HL-60 (cell line): ENCODE measurements around the gene IL32.

Experiments
- DNase-seq, 2 experiments: peaks; one replicate each; pipeline ENCODE4 v3.0.0-alpha.2; 2010 to 2020; ENCODE audit warnings: low read depth in 1 of 2, low spot score in 1 of 2
- H3K27ac ChIP-seq: fragments of 250-450 bp; sonication (Bioruptor Pico); replicated peaks from 2 replicates; pipeline ENCODE4 v1.5.1; 2020; ENCODE audit warnings: mild to moderate bottlenecking, moderate library complexity
- H3K27me3 ChIP-seq: fragments of 250-450 bp; sonication (Bioruptor Pico); 2 replicates; pipeline ENCODE4 v1.5.1; 2021; ENCODE audit warnings: mild to moderate bottlenecking, moderate library complexity; ENCODE audit not compliant: insufficient read depth, poor library complexity, severe bottlenecking
- H3K4me3 ChIP-seq: replicated peaks from 2 replicates; pipeline ENCODE4 v1.5.1; 2011; ENCODE audit warnings: mild to moderate bottlenecking, control low read depth, low read length; ENCODE audit not compliant: insufficient read depth
- GABPA ChIP-seq: IDR thresholded peaks from 2 replicates; pipeline ENCODE4 v1.6.1; 2012; ENCODE audit warnings: low read depth
- POLR2AphosphoS5 ChIP-seq: IDR thresholded peaks from 2 replicates; pipeline ENCODE4 v1.6.1; 2012; ENCODE audit warnings: low read depth
- SPI1 ChIP-seq: IDR thresholded peaks from 2 replicates; pipeline ENCODE4 v1.6.1; 2012; ENCODE audit warnings: low read depth, mild to moderate bottlenecking, borderline replicate concordance
- TF ChIP-seq, protein P1 (sequence below): IDR thresholded peaks from one replicate; pipeline ENCODE4 v1.5.1; 2011; ENCODE audit warnings: low read length, control low read depth, inconsistent platforms; ENCODE audit not compliant: insufficient read depth
- TF ChIP-seq, protein P2 (sequence below): IDR thresholded peaks from 2 replicates; pipeline ENCODE4 v1.6.1; 2012; ENCODE audit warnings: low read depth; ENCODE audit not compliant: insufficient replicate concordance

The IL32 gene

DNA sequence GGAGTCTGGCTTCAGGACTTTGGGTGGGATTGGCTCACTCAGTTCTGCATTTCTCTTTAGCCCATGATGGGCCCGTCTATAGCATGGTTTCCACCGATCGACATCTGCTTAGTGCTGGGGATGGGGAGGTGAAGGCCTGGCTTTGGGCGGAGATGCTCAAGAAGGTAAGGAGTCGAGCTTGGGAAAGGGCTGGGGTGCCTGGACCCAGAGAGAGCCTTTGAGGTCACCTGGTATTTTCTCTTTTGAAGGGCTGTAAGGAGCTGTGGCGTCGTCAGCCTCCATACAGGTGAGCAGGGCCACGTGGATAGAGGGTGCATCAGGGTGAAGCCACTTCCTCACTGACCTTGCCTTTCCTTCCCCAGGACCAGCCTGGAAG is 39.4 kb upstream of the IL32 start:
- Histone ChIP-seq H3K4me3 (no peak overlapping the region), H3K27ac (no peak overlapping the region), H3K27me3 (peaks cover 8% of the 10 kb centered on the region)
- DNase-seq, result no peak
- TF ChIP-seq, protein P1, sequence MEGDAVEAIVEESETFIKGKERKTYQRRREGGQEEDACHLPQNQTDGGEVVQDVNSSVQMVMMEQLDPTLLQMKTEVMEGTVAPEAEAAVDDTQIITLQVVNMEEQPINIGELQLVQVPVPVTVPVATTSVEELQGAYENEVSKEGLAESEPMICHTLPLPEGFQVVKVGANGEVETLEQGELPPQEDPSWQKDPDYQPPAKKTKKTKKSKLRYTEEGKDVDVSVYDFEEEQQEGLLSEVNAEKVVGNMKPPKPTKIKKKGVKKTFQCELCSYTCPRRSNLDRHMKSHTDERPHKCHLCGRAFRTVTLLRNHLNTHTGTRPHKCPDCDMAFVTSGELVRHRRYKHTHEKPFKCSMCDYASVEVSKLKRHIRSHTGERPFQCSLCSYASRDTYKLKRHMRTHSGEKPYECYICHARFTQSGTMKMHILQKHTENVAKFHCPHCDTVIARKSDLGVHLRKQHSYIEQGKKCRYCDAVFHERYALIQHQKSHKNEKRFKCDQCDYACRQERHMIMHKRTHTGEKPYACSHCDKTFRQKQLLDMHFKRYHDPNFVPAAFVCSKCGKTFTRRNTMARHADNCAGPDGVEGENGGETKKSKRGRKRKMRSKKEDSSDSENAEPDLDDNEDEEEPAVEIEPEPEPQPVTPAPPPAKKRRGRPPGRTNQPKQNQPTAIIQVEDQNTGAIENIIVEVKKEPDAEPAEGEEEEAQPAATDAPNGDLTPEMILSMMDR, result no peak
- TF ChIP-seq, protein P2, sequence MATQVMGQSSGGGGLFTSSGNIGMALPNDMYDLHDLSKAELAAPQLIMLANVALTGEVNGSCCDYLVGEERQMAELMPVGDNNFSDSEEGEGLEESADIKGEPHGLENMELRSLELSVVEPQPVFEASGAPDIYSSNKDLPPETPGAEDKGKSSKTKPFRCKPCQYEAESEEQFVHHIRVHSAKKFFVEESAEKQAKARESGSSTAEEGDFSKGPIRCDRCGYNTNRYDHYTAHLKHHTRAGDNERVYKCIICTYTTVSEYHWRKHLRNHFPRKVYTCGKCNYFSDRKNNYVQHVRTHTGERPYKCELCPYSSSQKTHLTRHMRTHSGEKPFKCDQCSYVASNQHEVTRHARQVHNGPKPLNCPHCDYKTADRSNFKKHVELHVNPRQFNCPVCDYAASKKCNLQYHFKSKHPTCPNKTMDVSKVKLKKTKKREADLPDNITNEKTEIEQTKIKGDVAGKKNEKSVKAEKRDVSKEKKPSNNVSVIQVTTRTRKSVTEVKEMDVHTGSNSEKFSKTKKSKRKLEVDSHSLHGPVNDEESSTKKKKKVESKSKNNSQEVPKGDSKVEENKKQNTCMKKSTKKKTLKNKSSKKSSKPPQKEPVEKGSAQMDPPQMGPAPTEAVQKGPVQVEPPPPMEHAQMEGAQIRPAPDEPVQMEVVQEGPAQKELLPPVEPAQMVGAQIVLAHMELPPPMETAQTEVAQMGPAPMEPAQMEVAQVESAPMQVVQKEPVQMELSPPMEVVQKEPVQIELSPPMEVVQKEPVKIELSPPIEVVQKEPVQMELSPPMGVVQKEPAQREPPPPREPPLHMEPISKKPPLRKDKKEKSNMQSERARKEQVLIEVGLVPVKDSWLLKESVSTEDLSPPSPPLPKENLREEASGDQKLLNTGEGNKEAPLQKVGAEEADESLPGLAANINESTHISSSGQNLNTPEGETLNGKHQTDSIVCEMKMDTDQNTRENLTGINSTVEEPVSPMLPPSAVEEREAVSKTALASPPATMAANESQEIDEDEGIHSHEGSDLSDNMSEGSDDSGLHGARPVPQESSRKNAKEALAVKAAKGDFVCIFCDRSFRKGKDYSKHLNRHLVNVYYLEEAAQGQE, result no peak
- TF ChIP-seq SPI1, result no peak
- no peak for TF ChIP-seq POLR2AphosphoS5
- TF ChIP-seq GABPA, result no peak

DNA sequence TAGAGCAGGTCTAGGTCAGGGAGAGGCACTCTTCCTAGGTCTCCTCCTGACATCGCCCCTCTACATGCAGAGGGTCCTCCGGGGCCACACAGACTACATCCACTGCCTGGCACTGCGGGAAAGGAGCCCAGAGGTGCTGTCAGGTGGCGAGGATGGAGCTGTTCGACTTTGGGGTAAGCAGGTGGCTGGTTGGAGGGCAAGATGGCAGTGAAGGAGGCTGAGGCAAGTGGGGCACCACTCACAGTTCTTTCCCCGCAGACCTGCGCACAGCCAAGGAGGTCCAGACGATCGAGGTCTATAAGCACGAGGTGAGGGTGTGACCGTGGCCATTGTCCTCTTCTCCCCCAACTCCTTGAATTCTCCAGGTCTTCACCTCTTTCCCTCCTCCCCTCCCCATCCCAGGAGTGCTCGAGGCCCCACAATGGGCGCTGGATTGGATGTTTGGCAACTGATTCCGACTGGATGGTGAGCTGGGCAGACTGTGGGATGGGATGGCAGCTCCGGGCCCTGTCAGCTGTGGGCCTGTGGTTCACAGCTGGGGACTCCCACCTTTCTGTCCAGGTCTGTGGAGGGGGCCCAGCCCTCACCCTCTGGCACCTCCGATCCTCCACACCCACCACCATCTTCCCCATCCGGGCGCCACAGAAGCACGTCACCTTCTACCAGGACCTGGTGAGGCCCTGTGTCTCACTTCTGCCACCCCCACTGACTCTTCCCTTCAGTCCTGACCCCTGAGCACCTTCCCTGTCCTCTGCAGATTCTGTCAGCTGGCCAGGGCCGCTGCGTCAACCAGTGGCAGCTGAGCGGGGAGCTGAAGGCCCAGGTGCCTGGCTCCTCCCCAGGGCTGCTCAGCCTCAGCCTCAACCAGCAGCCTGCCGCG is 38.6 kb upstream of the IL32 start:
- DNase-seq, result no peak
- Histone ChIP-seq H3K4me3 (no peak overlapping the region), H3K27me3 (peaks cover 8% of the 10 kb centered on the region), H3K27ac (no peak overlapping the region)
- TF ChIP-seq POLR2AphosphoS5 (no peak), SPI1 (no peak), GABPA (no peak)
- TF ChIP-seq, protein P2, result no peak
- TF ChIP-seq, protein P1, result no peak

DNA sequence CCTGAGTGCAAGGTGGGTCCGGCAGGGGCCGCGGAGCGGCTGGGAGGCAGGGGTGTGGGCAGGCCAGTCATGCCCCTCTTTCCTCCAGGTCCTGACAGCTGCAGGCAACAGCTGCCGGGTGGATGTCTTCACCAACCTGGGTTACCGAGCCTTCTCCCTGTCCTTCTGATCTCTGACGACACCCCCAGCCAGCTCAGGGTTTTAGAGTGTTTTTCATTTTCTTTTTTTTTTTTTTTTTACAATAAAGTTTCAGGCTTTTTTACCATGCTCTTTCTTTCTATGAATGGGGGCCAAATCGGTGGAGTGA is 38.0 kb upstream of the IL32 start:
- Histone ChIP-seq H3K27me3 (peaks cover 10% of the 10 kb centered on the region), H3K4me3 (no peak overlapping the region), H3K27ac (no peak overlapping the region)
- no peak for DNase-seq
- no peak for TF ChIP-seq POLR2AphosphoS5
- no peak for TF ChIP-seq SPI1
- TF ChIP-seq, protein P2, result no peak
- TF ChIP-seq GABPA, result no peak
- TF ChIP-seq, protein P1, result no peak
